Lower leg skin (tissue), 3 donors: ENCODE results near the gene SMG1.

Source experiments
- CTCF ChIP-seq, 3 donors: fragments of 450-650 bp; IDR thresholded peaks; one replicate each; pipeline ENCODE4 v1.5.1; 2016; ENCODE audit warnings: antibody characterized with exemption in 3 of 3, mild to moderate bottlenecking in 3 of 3, moderate library complexity in 2 of 3
- POLR2A ChIP-seq, 2 donors: fragments of 450-650 bp; IDR thresholded peaks; one replicate each; pipeline ENCODE4 v1.6.1; 2016 to 2017; ENCODE audit warnings: antibody characterized with exemption in 2 of 2, mild to moderate bottlenecking in 1 of 2, moderate library complexity in 1 of 2

GRCh38 chr16:18950469-18951185 lies 24.4 kb upstream of the SMG1 start:
- TF ChIP-seq CTCF (IDR thresholded peaks at IDR 0.05): no peak
- no peak for TF ChIP-seq POLR2A (IDR thresholded peaks at IDR 0.05)
